GM12874 (cell line): ENCODE measurements around the gene SURF6.

Source experiments
- CTCF ChIP-seq: IDR thresholded peaks from 2 replicates; pipeline ENCODE4 v1.5.1; 2011; ENCODE audit warnings: low read depth, mild to moderate bottlenecking, control low read depth, low read length, moderate library complexity; ENCODE audit not compliant: insufficient read depth

The SURF6 gene

GRCh38 chr9:133315997-133316396 is 20.0 kb downstream of the SURF6 start:
- no peak for TF ChIP-seq CTCF

GRCh38 chr9:133309608-133310007 is 26.4 kb downstream of the SURF6 start:
- no peak for TF ChIP-seq CTCF

GRCh38 chr9:133307301-133307700 is 28.7 kb downstream of the SURF6 start:
- no peak for TF ChIP-seq CTCF

GRCh38 chr9:133306242-133307204 is 29.5 kb downstream of the SURF6 start:
- TF ChIP-seq CTCF: no peak

GRCh38 chr9:133305731-133306130 is 30.3 kb downstream of the SURF6 start:
- no peak for TF ChIP-seq CTCF

GRCh38 chr9:133304477-133305377 is 31.3 kb downstream of the SURF6 start:
- TF ChIP-seq CTCF: no peak

GRCh38 chr9:133304158-133304470 is 31.9 kb downstream of the SURF6 start:
- TF ChIP-seq CTCF: no peak
